Adipose tissue (tissue), 3 donors: ENCODE results near the gene RIMS1. TPM values are rescaled to one million over a fixed set of nuclear protein-coding genes. Genes with fewer than 3 reads are reported as not detected.
"Not testable (repeated sequence)": the region's sequence is repeated elsewhere in the genome, so short reads cannot be mapped to it uniquely, and the experiment has no call there.

Source experiments
- H3K27ac ChIP-seq: one replicate; pipeline ENCODE4 v1.5.1; 2013; ENCODE audit warnings: low read depth, low read length
- WGBS, 3 donors: extraction: QIAGEN DNeasy Blood & Tissue Kit; methylation state at CpG; one replicate each; pipeline ENCODE4 v1.1.7; 2013; 5-methylcytosine and 5-hydroxymethylcytosine counted together
- polyA plus RNA-seq, 3 donors: library from polyadenylated mRNA; stranded (reverse); fragments of 200-250 nt; gene quantifications; one replicate each; pipeline ENCODE4 v1.2.3, GENCODE V29; 2013
- donor health status: healthy with polysubstance abuse.
- donor health status: Bipolar disorder and iron deficiency.
- donor health status: healthy.

RIMS1 gene
- polyA plus RNA-seq, 3 donors, result 0.10 to 0.22 (median 0.15) TPM

- no peak overlapping the region for H3K27ac ChIP-seq
- 30 to 90% (median 68%) methylated on average over 1 of the region's 1 CpG for WGBS, 3 donors
Observed at GRCh38 chr6:72275888-72276287, 389.5 kb downstream of the RIMS1 start.

DNA sequence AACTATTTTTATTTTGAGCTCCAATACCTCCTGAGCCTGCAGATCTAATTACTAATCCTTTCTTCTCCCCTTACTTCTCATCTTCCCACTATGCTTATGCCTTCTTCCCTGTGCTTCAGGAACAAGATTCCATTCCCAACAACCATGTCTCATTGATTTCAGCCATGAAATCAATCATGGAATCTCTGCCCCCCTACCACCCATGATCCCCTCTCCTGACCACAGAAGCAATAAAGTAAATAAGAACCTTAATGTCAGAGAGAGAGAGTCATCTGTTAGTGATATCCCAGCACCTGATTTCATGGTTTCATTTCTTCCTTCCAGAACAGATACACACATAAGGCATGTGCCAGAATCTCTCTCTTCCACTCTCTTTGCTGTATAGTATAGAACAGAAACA is 395.9 kb downstream of the RIMS1 start:
- H3K27ac ChIP-seq, result no peak overlapping the region

GRCh38 chr6:72283571-72283970 is 397.2 kb downstream of the RIMS1 start:
- WGBS, 3 donors, result 71 to 83% (median 76%) methylated on average over 3 of the region's 3 CpGs
- no peak overlapping the region for H3K27ac ChIP-seq

DNA sequence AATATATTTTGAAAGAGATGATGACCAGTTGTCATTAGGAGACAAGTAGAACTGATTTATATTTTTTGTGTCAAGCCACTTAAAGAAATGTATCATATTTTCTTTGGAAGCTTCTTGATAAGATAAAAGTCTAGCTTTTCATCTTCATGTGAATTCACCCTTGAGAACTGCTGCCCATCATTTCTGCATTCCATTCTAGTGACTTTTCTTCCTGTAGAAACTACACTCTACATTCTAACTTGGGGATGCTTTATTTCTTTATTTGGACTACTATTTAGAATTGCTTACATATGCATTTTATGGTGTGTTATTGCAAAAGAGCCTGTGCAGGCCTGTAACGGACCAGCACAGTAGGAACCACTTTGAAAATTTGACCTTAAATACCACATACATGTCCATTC is 400.6 kb downstream of the RIMS1 start:
- WGBS, 3 donors, result 67 to 89% (median 71%) methylated on average over 1 of the region's 1 CpG
- no peak overlapping the region for H3K27ac ChIP-seq

GRCh38 chr6:72287801-72288200 is 401.5 kb downstream of the RIMS1 start:
- no peak overlapping the region for H3K27ac ChIP-seq
- 81 to 87% (median 85%) methylated on average over 5 of the region's 5 CpGs for WGBS, 3 donors

DNA sequence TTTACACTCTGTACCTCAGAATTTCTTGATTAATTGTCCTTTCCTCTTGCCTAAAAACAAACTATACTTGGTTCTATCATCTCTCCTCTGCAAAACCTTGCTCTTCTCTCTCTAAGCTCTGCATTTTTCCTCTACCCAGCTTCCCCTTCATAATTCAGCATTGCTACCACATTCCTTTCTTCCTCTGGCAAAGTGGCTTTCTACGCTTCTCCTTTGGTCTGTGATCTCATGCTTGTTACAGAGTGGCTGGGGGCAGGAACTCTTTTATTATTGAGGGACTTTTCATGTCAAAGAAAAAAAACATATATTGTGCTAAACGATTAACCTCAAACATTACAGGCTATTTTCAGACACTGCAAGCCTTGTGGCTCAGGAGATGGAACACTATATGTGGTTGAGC is 402.2 kb downstream of the RIMS1 start:
- H3K27ac ChIP-seq, result no peak overlapping the region
- WGBS, 3 donors, result 56 to 66% (median 62%) methylated on average over 2 of the region's 2 CpGs

DNA sequence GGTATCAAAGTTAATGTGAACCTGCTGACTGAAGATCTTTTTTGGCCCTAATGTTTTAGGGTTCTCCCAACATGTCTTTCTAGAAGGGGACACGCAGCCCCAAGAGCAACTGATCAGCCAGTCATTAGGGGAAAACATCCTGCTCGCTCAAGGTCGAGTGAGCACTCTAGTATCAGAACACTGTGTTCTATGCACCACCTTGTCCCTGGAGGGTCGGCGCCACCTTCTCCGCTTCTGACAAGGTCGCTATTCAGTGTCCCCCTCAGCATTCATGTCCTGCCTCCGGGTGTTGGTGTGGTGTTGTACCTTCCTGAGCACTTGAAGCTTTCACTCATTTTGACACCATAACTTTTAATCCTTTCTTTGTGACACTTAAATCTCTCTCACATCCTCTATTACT is 404.3 kb downstream of the RIMS1 start:
- 90 to 91% (median 90%) methylated on average over 8 of the region's 8 CpGs for WGBS, 3 donors
- H3K27ac ChIP-seq, result no peak overlapping the region

DNA sequence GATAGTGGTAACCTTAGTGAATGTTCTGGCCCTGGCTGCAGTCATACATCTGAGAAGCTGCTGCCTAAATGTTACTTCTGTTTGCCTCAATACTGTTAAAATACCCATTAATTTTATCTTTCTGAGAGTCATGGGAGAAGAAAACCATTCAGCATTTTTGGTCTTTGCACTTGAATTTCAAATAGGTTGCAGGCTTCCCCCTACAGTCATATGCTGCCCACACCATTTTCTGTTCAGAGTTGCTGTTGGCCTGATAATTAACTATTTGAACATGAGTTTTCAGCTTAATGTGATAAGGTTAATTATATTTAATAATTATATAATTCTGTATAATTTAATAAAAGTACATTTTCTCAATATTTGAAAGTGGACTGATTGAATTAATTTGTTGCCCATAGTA is 410.0 kb downstream of the RIMS1 start:
- no peak overlapping the region for H3K27ac ChIP-seq

GRCh38 chr6:72305971-72306370 is 419.6 kb downstream of the RIMS1 start:
- 44 to 86% (median 77%) methylated on average over 2 of the region's 2 CpGs for WGBS, 3 donors
- H3K27ac ChIP-seq, result no peak overlapping the region

DNA sequence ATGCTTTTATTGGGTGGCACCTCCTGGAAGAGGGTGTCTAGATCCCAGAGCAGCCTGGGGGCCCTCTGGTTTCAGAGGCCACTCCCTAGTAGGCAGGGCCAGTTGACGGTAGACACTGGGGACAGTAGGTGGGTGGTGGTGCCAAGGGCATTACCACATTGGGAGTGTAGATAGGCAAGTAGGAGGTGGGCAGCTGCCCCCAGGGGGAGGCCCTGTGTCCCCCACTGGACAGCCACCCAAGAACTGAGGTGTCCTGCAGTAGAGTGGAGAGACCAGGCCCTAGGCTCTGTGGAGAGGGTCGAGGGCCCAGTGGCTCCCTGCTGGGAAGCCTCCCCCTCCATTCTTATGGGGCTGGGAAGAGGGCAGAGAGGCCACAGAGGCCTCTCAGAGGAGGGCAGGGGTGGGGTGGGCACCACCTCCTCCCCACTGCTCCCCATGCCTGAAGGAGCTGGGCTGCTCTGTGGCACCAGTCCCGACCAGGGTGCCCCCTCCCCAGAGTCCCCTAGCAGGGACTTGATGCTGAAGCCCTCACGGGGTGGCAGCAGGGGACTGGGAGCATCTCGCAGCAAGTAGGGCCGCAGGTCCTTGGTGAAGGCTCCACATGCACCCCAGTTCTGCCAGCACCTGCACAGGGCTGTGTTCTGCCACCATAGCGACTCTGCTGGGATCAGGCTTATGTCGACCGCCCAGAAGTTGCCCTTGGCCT is 430.5 kb downstream of the RIMS1 start:
- H3K27ac ChIP-seq, result no peak overlapping the region
- WGBS, 3 donors, result 90 to 96% (median 93%) methylated on average over 8 to 9 of the region's 9 CpGs

- no peak overlapping the region for H3K27ac ChIP-seq
Observed at GRCh38 chr6:72321788-72322187, 435.4 kb downstream of the RIMS1 start.

GRCh38 chr6:72322771-72323170 is 436.4 kb downstream of the RIMS1 start:
- no peak overlapping the region for H3K27ac ChIP-seq

DNA sequence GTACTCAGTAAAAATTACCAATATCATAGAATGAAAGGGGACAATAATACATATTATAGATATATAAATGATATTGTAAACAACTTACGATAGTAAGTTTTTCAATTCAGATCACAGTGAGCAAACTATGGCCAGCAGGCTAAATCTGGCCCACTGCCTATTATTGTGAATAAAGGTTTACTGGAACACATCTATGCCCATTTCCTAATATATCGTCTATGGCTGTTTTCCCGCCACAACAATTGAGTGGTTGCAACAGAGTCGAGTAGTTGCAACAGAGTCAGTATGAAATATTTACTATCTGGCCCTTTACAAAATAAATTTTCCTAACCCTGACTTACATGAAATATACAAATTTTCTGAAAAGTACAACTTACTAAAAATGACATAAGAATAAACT is 438.2 kb downstream of the RIMS1 start:
- 56 to 74% (median 65%) methylated on average over 4 of the region's 4 CpGs for WGBS, 3 donors
- H3K27ac ChIP-seq, result no peak overlapping the region

More at GRCh38 chr6:72322771-72323170, 436.4 kb downstream of the RIMS1 start:
- 53 to 60% (median 57%) methylated on average over 2 of the region's 2 CpGs for WGBS, 3 donors

DNA sequence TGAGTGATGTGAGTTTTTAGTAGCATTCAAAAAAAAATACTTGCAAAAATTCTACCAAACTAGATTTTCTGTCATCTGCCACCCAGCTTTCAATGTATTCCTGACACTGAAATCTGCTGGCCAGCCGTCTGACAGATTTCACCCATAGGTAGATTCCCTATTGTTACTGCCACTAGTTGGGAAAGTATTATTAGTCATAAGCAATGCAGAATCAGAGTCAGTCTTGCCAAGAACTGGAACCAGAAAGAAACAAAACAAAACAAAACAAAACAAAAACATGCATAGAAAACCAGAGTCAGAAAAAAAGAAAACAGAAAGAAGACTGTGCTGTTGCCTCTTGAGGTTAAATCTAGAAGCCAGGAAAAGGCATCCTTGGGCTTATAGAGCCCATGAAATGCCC is 442.4 kb downstream of the RIMS1 start:
- H3K27ac ChIP-seq, result no peak overlapping the region
- 33 to 88% (median 88%) methylated on average over 1 of the region's 1 CpG for WGBS, 3 donors

DNA sequence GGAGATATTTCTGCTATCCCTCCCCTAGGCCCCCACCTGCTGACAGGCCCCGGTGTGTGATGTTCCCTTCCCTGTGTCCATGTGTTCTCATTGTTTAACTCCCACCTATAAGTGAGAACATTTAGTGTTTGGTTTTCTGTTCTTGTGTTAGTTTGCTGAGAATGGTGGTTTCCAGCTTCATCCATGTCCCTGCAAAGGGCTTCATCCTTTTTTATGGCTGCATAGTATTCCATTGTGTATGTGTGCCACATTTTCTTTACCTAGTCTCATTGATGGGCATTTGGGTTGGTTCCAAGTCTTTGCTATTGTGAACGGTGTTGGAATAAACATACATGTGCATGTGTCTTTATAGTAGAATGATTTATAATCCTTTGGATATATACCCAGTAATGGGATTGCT is 448.9 kb downstream of the RIMS1 start:
- WGBS, 3 donors, result 81 to 91% (median 91%) methylated on average over 2 of the region's 2 CpGs

DNA sequence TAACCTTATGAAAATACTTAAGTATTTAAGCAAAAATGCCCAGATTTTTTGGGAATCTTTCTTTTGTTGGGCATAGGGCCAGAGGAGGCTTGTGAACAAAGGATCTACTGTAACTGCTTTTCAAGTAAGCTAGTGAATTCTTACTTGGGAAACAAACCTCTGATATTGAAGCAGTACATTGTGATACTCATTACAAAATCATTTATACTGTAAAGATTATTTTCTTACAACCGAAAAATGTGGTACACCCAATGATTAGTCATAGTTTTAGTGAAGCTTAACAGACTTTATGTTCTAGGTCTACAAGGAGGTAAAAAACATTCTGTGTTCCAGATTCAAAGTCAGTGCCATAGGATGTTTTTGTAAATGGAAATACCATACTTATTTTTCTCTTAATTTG is 462.6 kb downstream of the RIMS1 start:
- WGBS, 3 donors, result 60 to 65% (median 64%) methylated on average over 1 of the region's 1 CpG
- H3K27ac ChIP-seq, result no peak overlapping the region

More for the DNA sequence above, 448.9 kb downstream of the RIMS1 start:
- H3K27ac ChIP-seq, result not testable (repeated sequence)

- 66 to 81% (median 79%) methylated on average over 1 of the region's 1 CpG for WGBS, 3 donors
- no peak overlapping the region for H3K27ac ChIP-seq
Observed at GRCh38 chr6:72350296-72350881, 464.0 kb downstream of the RIMS1 start.

DNA sequence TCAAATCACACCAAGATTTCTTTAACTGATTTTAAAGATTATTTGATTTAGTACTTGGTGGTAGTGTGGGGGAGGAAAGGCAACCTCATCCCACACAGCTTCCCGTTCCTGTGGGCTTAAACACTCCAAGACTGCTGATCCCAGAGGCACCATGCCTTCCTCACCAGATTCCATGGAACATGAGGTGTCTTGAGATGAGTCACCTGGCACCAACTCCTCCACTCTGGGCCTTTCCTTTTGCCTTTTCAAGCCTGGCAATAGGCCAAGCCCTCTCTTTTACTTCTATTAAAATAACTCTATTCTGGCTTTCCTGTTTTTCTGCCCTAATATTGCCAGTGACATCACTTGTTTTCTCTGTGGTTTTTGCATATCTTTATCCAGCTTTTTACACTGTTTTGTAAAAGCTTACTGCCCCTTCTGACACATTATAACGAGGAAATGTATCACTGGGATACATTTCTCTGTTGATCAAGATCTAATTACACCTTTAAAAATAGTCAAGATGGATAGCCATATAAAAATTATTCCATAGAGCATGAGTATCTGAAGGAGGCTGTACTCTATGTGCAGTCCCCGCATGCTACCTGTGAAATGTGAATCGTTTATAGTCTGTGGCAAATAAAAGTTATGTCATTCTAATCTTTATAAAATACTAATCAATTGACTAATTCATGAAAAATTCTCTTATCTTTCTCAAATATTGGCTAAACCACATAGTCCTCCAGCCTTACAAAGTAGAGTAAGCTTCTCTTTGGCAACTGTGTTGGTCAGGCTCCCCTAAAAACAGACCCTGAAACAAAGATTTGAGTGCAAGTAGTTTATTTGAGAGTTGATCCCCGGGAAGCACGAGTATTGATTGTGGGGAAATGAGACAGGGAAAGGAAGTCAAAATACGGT is 477.7 kb downstream of the RIMS1 start:
- H3K27ac ChIP-seq, result no peak overlapping the region
- WGBS, 3 donors, result 66 to 72% (median 71%) methylated on average over 7 of the region's 7 CpGs

- WGBS, 3 donors, result 69 to 82% (median 78%) methylated on average over 4 of the region's 4 CpGs
- H3K27ac ChIP-seq, result no peak overlapping the region
Observed at GRCh38 chr6:72365773-72366172, 479.4 kb downstream of the RIMS1 start.

DNA sequence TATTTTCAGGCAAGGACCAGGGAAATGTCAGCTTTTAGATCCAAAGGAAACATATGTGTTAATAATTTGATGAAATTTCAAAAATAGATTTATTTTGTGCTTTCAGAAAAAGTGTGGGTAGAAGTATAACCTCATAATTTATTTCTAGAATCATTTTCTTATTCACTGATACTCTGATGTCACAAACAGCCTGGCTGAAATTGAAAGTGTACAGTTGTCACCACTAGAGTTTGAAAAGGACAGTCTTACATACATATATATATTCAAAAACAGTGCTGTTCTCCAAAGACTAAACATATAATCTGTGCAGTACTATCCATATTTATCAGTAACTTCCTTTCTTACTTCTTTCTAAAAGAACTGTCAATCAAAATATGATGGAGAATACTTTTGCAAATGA is 481.1 kb downstream of the RIMS1 start:
- H3K27ac ChIP-seq, result no peak overlapping the region
